GM23338 (cell line): Measurements from ENCODE around the gene PPFIBP2. TPM values are rescaled to one million over a fixed set of nuclear protein-coding genes. Genes with fewer than 3 reads are reported as not detected.

Experiments
- ATAC-seq: fragments of 200-7000 bp; cut with Tn5 transposase; 3 replicates; pipeline ENCODE4 v1.9.1; 2020
- DNase-seq: peaks from one replicate; pipeline ENCODE4 v3.0.0-alpha.2; 2015; ENCODE audit warnings: low spot score
- H2AFZ ChIP-seq: fragments of 200-600 bp; sonication (generic); 2 replicates; pipeline ENCODE4 v1.8.0; 2016; ENCODE audit warnings: antibody characterized with exemption, mild to moderate bottlenecking, moderate library complexity
- H3F3A ChIP-seq: fragments of 200-600 bp; sonication (generic); replicated peaks from 2 replicates; pipeline ENCODE4 v1.8.0; 2017; ENCODE audit warnings: antibody characterized with exemption, mixed run types, low read depth
- H3K27ac ChIP-seq: fragments of 200-600 bp; sonication (generic); 2 replicates; pipeline ENCODE4 v1.6.1; 2016; ENCODE audit warnings: low read depth
- H3K27me3 ChIP-seq: fragments of 200-600 bp; sonication (generic); 2 replicates; pipeline ENCODE4 v1.8.0; 2016; ENCODE audit warnings: mild to moderate bottlenecking, mixed run types, moderate library complexity; ENCODE audit not compliant: insufficient read depth
- H3K36me3 ChIP-seq: fragments of 200-600 bp; sonication (generic); 2 replicates; pipeline ENCODE4 v1.8.0; 2016; ENCODE audit warnings: mild to moderate bottlenecking; ENCODE audit not compliant: insufficient read depth
- H3K4me1 ChIP-seq: fragments of 200-600 bp; sonication (generic); 2 replicates; pipeline ENCODE4 v1.8.0; 2016; ENCODE audit warnings: mild to moderate bottlenecking, moderate library complexity; ENCODE audit not compliant: insufficient read depth
- H3K4me2 ChIP-seq: fragments of 200-600 bp; sonication (generic); 2 replicates; pipeline ENCODE4 v1.7.1; 2017; ENCODE audit warnings: mixed run types
- H3K4me3 ChIP-seq: fragments of 200-600 bp; sonication (generic); 2 replicates; pipeline ENCODE4 v1.6.1; 2016; ENCODE audit warnings: mixed run types
- H3K79me2 ChIP-seq: fragments of 200-600 bp; sonication (generic); replicated peaks from 2 replicates; pipeline ENCODE4 v1.8.0; 2017; ENCODE audit warnings: mild to moderate bottlenecking; ENCODE audit not compliant: insufficient read depth
- H3K9me2 ChIP-seq: fragments of 200-600 bp; sonication (generic); 2 replicates; pipeline ENCODE4 v1.8.0; 2017; ENCODE audit not compliant: insufficient read depth
- H4K20me1 ChIP-seq: fragments of 200-600 bp; sonication (generic); replicated peaks from 2 replicates; pipeline ENCODE4 v1.8.0; 2017; ENCODE audit warnings: mild to moderate bottlenecking; ENCODE audit not compliant: insufficient read depth
- H3K27ac Mint-ChIP-seq: 2 replicates; pipeline ENCODE4 v1.8.0; 2020; ENCODE audit warnings: inconsistent platforms, mild to moderate bottlenecking, moderate library complexity, mixed read lengths
- H3K27me3 Mint-ChIP-seq: 3 replicates; pipeline ENCODE4 v1.8.0; 2022; ENCODE audit warnings: low read depth, mild to moderate bottlenecking, moderate library complexity, mixed read lengths, inconsistent platforms; ENCODE audit not compliant: insufficient read depth, poor library complexity
- H3K36me3 Mint-ChIP-seq: 3 replicates; pipeline ENCODE4 v1.8.0; 2021; ENCODE audit warnings: low read depth, mild to moderate bottlenecking, inconsistent platforms, moderate library complexity, mixed read lengths
- H3K4me1 Mint-ChIP-seq: 3 replicates; pipeline ENCODE4 v1.8.0; 2020; ENCODE audit warnings: mild to moderate bottlenecking, inconsistent platforms, mixed read lengths
- H3K4me3 Mint-ChIP-seq: 3 replicates; pipeline ENCODE4 v1.8.0; 2021; ENCODE audit warnings: moderate library complexity, mild to moderate bottlenecking, inconsistent platforms, mixed read lengths
- H3K9me3 Mint-ChIP-seq: 3 replicates; pipeline ENCODE4 v1.8.0; 2020; ENCODE audit warnings: moderate library complexity, mild to moderate bottlenecking, inconsistent platforms, mixed read lengths
- STAT1 ChIP-seq: IDR thresholded peaks from one replicate; pipeline ENCODE4 v1.6.1; 2016; ENCODE audit warnings: antibody characterized with exemption; ENCODE audit not compliant: unreplicated experiment
- ZNF114 ChIP-seq: fragments of 250-450 bp; sonication (Bioruptor Pico); IDR thresholded peaks from 2 replicates; pipeline ENCODE4 v1.5.0; 2020; ENCODE audit warnings: mild to moderate bottlenecking, moderate library complexity
- ZNF331 ChIP-seq: fragments of 250-450 bp; sonication (Bioruptor Pico); IDR thresholded peaks from 2 replicates; pipeline ENCODE4 v1.5.0; 2020; ENCODE audit warnings: low read depth, mild to moderate bottlenecking, moderate library complexity
- polyA plus RNA-seq: library from polyadenylated mRNA; unstranded; fragments of >200 nt; fragmentation: Nextera tagmentation; extraction: Ambion mirVana; gene quantifications from 2 replicates; pipeline ENCODE4 v1.2.1, GENCODE V29; 2016
- total RNA-seq: library from RNA; depleted of rRNA; stranded (reverse); fragments of >200 nt; shearing (Covaris generic); gene quantifications from 2 replicates; pipeline ENCODE4 v1.2.3, GENCODE V29; 2014
- TF ChIP-seq, protein P1 (sequence below): fragments of 250-450 bp; sonication (Bioruptor Pico); IDR thresholded peaks from 2 replicates; pipeline ENCODE4 v1.5.0; 2020; ENCODE audit warnings: mild to moderate bottlenecking, moderate library complexity
- TF ChIP-seq, protein P2 (sequence below), 2 experiments: fragments of 200-600 bp in 1 of 2; sonication (generic) in 1 of 2; conservative IDR thresholded peaks; 2 replicates each; pipeline versions ENCODE4 v1.5.1 to v1.6.1; 2016 to 2017; ENCODE audit warnings: antibody characterized with exemption in 2 of 2, low read depth in 2 of 2, mild to moderate bottlenecking in 2 of 2, moderate library complexity in 1 of 2

Gene PPFIBP2
- total and polyA plus RNA-seq, 2 experiments from 2014 or later = 7.1 to 14.8 TPM

DNA sequence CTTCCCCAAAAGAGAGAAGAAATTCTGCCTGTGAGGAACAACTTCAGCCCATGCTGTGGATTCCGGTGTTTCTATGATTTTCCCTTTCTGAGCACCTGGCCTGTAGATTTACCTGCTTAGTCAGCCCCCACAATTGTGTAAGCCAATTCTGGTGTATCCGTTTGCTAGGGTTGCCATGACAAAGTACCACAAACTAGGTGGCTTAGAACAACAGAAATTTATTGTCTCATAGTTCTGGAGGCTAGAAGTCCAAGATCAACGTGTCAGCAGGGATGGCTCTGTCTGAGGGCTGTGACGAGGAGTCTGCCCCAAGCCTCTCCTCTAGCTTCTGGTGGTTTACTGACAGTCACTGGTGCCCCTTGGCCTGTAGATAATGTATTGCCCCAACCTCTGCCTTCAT is 175.4 kb downstream of the PPFIBP2 start (continued):
- TF ChIP-seq ZNF114 = no peak
- TF ChIP-seq STAT1 = no peak
- no peak for TF ChIP-seq ZNF331 (CRISPR knock-in tag)
- TF ChIP-seq, protein P1, sequence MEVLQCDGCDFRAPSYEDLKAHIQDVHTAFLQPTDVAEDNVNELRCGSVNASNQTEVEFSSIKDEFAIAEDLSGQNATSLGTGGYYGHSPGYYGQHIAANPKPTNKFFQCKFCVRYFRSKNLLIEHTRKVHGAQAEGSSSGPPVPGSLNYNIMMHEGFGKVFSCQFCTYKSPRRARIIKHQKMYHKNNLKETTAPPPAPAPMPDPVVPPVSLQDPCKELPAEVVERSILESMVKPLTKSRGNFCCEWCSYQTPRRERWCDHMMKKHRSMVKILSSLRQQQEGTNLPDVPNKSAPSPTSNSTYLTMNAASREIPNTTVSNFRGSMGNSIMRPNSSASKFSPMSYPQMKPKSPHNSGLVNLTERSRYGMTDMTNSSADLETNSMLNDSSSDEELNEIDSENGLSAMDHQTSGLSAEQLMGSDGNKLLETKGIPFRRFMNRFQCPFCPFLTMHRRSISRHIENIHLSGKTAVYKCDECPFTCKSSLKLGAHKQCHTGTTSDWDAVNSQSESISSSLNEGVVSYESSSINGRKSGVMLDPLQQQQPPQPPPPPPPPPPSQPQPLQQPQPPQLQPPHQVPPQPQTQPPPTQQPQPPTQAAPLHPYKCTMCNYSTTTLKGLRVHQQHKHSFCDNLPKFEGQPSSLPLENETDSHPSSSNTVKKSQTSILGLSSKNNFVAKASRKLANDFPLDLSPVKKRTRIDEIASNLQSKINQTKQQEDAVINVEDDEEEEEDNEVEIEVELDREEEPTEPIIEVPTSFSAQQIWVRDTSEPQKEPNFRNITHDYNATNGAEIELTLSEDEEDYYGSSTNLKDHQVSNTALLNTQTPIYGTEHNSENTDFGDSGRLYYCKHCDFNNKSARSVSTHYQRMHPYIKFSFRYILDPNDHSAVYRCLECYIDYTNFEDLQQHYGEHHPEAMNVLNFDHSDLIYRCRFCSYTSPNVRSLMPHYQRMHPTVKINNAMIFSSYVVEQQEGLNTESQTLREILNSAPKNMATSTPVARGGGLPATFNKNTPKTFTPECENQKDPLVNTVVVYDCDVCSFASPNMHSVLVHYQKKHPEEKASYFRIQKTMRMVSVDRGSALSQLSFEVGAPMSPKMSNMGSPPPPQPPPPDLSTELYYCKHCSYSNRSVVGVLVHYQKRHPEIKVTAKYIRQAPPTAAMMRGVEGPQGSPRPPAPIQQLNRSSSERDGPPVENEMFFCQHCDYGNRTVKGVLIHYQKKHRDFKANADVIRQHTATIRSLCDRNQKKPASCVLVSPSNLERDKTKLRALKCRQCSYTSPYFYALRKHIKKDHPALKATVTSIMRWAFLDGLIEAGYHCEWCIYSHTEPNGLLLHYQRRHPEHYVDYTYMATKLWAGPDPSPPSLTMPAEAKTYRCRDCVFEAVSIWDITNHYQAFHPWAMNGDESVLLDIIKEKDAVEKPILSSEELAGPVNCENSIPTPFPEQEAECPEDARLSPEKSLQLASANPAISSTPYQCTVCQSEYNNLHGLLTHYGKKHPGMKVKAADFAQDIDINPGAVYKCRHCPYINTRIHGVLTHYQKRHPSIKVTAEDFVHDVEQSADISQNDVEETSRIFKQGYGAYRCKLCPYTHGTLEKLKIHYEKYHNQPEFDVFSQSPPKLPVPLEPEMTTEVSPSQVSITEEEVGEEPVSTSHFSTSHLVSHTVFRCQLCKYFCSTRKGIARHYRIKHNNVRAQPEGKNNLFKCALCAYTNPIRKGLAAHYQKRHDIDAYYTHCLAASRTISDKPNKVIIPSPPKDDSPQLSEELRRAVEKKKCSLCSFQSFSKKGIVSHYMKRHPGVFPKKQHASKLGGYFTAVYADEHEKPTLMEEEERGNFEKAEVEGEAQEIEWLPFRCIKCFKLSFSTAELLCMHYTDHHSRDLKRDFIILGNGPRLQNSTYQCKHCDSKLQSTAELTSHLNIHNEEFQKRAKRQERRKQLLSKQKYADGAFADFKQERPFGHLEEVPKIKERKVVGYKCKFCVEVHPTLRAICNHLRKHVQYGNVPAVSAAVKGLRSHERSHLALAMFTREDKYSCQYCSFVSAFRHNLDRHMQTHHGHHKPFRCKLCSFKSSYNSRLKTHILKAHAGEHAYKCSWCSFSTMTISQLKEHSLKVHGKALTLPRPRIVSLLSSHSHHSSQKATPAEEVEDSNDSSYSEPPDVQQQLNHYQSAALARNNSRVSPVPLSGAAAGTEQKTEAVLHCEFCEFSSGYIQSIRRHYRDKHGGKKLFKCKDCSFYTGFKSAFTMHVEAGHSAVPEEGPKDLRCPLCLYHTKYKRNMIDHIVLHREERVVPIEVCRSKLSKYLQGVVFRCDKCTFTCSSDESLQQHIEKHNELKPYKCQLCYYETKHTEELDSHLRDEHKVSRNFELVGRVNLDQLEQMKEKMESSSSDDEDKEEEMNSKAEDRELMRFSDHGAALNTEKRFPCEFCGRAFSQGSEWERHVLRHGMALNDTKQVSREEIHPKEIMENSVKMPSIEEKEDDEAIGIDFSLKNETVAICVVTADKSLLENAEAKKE (CRISPR knock-in tag) = no peak

DNA sequence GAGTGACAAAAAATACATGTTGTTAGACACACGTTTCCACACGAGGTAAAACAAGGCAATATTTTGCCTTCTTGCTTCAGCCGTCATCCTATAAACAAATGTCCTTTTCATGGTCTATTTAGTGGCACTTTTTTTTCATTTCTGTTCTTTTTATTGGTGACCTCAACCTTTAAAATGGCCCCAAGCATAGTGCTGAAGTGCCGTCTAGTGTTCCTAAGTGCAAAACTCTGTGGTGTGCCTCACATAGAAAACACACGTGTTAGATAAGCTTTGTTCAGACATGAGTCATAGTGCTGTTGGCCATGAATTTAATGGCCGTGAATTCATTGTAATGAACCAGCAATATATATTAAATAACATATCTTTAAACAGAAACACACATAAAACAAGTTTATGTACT is 176.8 kb downstream of the PPFIBP2 start:
- Histone ChIP-seq H3F3A (no peaks in the 10 kb centered on the region), H3K4me2 (no peak overlapping the region), H3K36me3 (no peaks in the 10 kb centered on the region), H3K4me1 (peaks cover 7% of the 10 kb centered on the region; the same call in 1 of the 2 replicates), H3K4me3 (no peak overlapping the region), H3K27me3 (no peaks in the 10 kb centered on the region), H4K20me1 (no peaks in the 10 kb centered on the region), H3K79me2 (no peaks in the 10 kb centered on the region), H3K9me2 (no peaks in the 10 kb centered on the region), H2AFZ (no peak overlapping the region), H3K27ac (no peak overlapping the region)
- TF ChIP-seq ZNF331 (CRISPR knock-in tag) = no peak
- TF ChIP-seq, protein P2, sequence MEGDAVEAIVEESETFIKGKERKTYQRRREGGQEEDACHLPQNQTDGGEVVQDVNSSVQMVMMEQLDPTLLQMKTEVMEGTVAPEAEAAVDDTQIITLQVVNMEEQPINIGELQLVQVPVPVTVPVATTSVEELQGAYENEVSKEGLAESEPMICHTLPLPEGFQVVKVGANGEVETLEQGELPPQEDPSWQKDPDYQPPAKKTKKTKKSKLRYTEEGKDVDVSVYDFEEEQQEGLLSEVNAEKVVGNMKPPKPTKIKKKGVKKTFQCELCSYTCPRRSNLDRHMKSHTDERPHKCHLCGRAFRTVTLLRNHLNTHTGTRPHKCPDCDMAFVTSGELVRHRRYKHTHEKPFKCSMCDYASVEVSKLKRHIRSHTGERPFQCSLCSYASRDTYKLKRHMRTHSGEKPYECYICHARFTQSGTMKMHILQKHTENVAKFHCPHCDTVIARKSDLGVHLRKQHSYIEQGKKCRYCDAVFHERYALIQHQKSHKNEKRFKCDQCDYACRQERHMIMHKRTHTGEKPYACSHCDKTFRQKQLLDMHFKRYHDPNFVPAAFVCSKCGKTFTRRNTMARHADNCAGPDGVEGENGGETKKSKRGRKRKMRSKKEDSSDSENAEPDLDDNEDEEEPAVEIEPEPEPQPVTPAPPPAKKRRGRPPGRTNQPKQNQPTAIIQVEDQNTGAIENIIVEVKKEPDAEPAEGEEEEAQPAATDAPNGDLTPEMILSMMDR (conservative IDR thresholded peaks at IDR 0.05; ENCODE audit: low read depth in 2 of 2) = peak; percentile 22 to 48; a peak in 3 of 4 replicates
- TF ChIP-seq ZNF114 = no peak
- Mint-ChIP-seq H3K27ac (no peak overlapping the region), H3K36me3 (no peaks in the 10 kb centered on the region), H3K4me1 (peaks cover 24% of the 10 kb centered on the region), H3K4me3 (no peak overlapping the region), H3K9me3 (0 out of 3 replicates have a peak, but pooled peaks cover 3% of the 10 kb centered on the region), H3K27me3 (peaks cover 6% of the 10 kb centered on the region)
- ATAC-seq (no peak), DNase-seq (no peak)
